ENCODE measurements around the gene MAGI1. TPM values are rescaled to one million over a fixed set of nuclear protein-coding genes. Genes with fewer than 3 reads are reported as not detected.
A peak's percentile ranks its signal among the peaks of the same experiment; 100 is the strongest.
"Not testable (repeated sequence)": the region's sequence is repeated elsewhere in the genome, so short reads cannot be mapped to it uniquely, and the experiment has no call there.

MAGI1 gene
- total RNA-seq, 2 experiments from 2014 or later = 0.21 to 0.24 TPM

GRCh38 chr3:66053550-66054094 is 14.9 kb upstream of the MAGI1 start:
- no peaks in the 10 kb centered on the region for H3K9me3 Mint-ChIP-seq
- no peaks in the 10 kb centered on the region for H3K27me3 Mint-ChIP-seq
- no peak overlapping the region for H3K4me3 Mint-ChIP-seq
- H3K27ac Mint-ChIP-seq = no peak overlapping the region
- DNase-seq = no peak
- H3K4me1 Mint-ChIP-seq (ENCODE audit: low read depth) = no peaks in the 10 kb centered on the region
- no peaks in the 10 kb centered on the region for H3K36me3 Mint-ChIP-seq
- intact Hi-C loops (cut with micrococcal nuclease) = no loop called here
- POLR2A ChIA-PET = no interaction called here
- CTCF ChIA-PET = no interaction called here

- Mint-ChIP-seq H3K36me3 (no peaks in the 10 kb centered on the region), H3K4me1 (ENCODE audit: low read depth) (no peaks in the 10 kb centered on the region), H3K9me3 (no peaks in the 10 kb centered on the region), H3K27ac (no peak overlapping the region), H3K4me3 (no peak overlapping the region), H3K27me3 (no peaks in the 10 kb centered on the region)
- intact Hi-C loops (cut with micrococcal nuclease) = no loop called here
- no peak for DNase-seq
- ChIA-PET POLR2A (no interaction called here), CTCF (no interaction called here)
These were observed 14.2 kb upstream of the MAGI1 start for GRCh38 chr3:66052721-66053549.

- Mint-ChIP-seq H3K4me3 (no peak overlapping the region), H3K4me1 (ENCODE audit: low read depth) (no peaks in the 10 kb centered on the region), H3K27me3 (no peaks in the 10 kb centered on the region), H3K36me3 (no peaks in the 10 kb centered on the region), H3K27ac (no peak overlapping the region), H3K9me3 (no peaks in the 10 kb centered on the region)
- ChIA-PET CTCF (no interaction called here), POLR2A (no interaction called here)
- intact Hi-C loops (cut with micrococcal nuclease) = no loop called here
- DNase-seq = no peak
These were observed 12.1 kb upstream of the MAGI1 start for GRCh38 chr3:66050821-66051220.

GRCh38 chr3:66048051-66048395 is 9.3 kb upstream of the MAGI1 start:
- no peak overlapping the region for H3K4me3 Mint-ChIP-seq
- no peaks in the 10 kb centered on the region for H3K9me3 Mint-ChIP-seq
- POLR2A ChIA-PET = no interaction called here
- no peaks in the 10 kb centered on the region for H3K27me3 Mint-ChIP-seq
- H3K27ac Mint-ChIP-seq = no peak overlapping the region
- CTCF ChIA-PET = no interaction called here
- DNase-seq = no peak
- no peaks in the 10 kb centered on the region for H3K36me3 Mint-ChIP-seq
- H3K4me1 Mint-ChIP-seq (ENCODE audit: low read depth) = no peaks in the 10 kb centered on the region
- intact Hi-C loops (cut with micrococcal nuclease) = no loop called here

- H3K9me3 Mint-ChIP-seq = no peaks in the 10 kb centered on the region
- DNase-seq = no peak
- H3K36me3 Mint-ChIP-seq = no peaks in the 10 kb centered on the region
- H3K27ac Mint-ChIP-seq = no peak overlapping the region
- intact Hi-C loops (cut with micrococcal nuclease) = no loop called here
- H3K27me3 Mint-ChIP-seq = peaks cover 2% of the 10 kb centered on the region
- POLR2A ChIA-PET = no interaction called here
- CTCF ChIA-PET = no interaction called here
- no peaks in the 10 kb centered on the region for H3K4me1 Mint-ChIP-seq (ENCODE audit: low read depth)
- H3K4me3 Mint-ChIP-seq = no peak overlapping the region
These were observed 8.8 kb upstream of the MAGI1 start for GRCh38 chr3:66047311-66048050.

GRCh38 chr3:66046321-66046720 is 7.6 kb upstream of the MAGI1 start:
- H3K36me3 Mint-ChIP-seq; H3K4me1 Mint-ChIP-seq (ENCODE audit: low read depth); H3K27me3 Mint-ChIP-seq; intact Hi-C loops (cut with micrococcal nuclease); CTCF ChIA-PET; POLR2A ChIA-PET; H3K9me3 Mint-ChIP-seq; H3K4me3 Mint-ChIP-seq; DNase-seq; H3K27ac Mint-ChIP-seq: not testable (repeated sequence)

GRCh38 chr3:66041828-66042227 is 3.1 kb upstream of the MAGI1 start:
- no peak for DNase-seq
- POLR2A ChIA-PET = no interaction called here
- CTCF ChIA-PET = no interaction called here
- H3K36me3 Mint-ChIP-seq = no peaks in the 10 kb centered on the region
- H3K4me3 Mint-ChIP-seq = no peak overlapping the region
- H3K27me3 Mint-ChIP-seq = peaks cover 42% of the 10 kb centered on the region
- H3K27ac Mint-ChIP-seq = no peak overlapping the region
- intact Hi-C loops (cut with micrococcal nuclease) = no loop called here
- H3K4me1 Mint-ChIP-seq (ENCODE audit: low read depth) = peaks cover 19% of the 10 kb centered on the region
- no peaks in the 10 kb centered on the region for H3K9me3 Mint-ChIP-seq

GRCh38 chr3:66041116-66041515 is 2.4 kb upstream of the MAGI1 start:
- Mint-ChIP-seq H3K4me1 (ENCODE audit: low read depth) (peaks cover 19% of the 10 kb centered on the region), H3K36me3 (no peaks in the 10 kb centered on the region), H3K4me3 (no peak overlapping the region), H3K9me3 (no peaks in the 10 kb centered on the region), H3K27me3 (peaks cover 47% of the 10 kb centered on the region), H3K27ac (no peak overlapping the region)
- intact Hi-C loops (cut with micrococcal nuclease) = no loop called here
- ChIA-PET CTCF (no interaction called here), POLR2A (no interaction called here)
- DNase-seq = no peak

- DNase-seq = no peak
- ChIA-PET POLR2A (no interaction called here), CTCF (no interaction called here)
- intact Hi-C loops (cut with micrococcal nuclease) = loop anchor here (5.0 kb wide), 1 partner anchor 183 kb away; the partner anchor contains the start of gene SLC25A26
- H3K4me3 Mint-ChIP-seq = no peak overlapping the region
- no peaks in the 10 kb centered on the region for H3K9me3 Mint-ChIP-seq
- H3K36me3 Mint-ChIP-seq = no peaks in the 10 kb centered on the region
- H3K27ac Mint-ChIP-seq = no peak overlapping the region
- peaks cover 57% of the 10 kb centered on the region for H3K27me3 Mint-ChIP-seq
- peaks cover 19% of the 10 kb centered on the region for H3K4me1 Mint-ChIP-seq (ENCODE audit: low read depth)
These were observed 821 bp upstream of the MAGI1 start for GRCh38 chr3:66039590-66039887.

- peaks cover 23% of the 10 kb centered on the region for H3K4me1 Mint-ChIP-seq (ENCODE audit: low read depth)
- POLR2A ChIA-PET = no interaction called here
- DNase-seq = no peak
- peaks cover 57% of the 10 kb centered on the region for H3K27me3 Mint-ChIP-seq
- H3K4me3 Mint-ChIP-seq = peak overlapping the region; percentile 76
- H3K27ac Mint-ChIP-seq = no peak overlapping the region
- CTCF ChIA-PET = no interaction called here
- no peaks in the 10 kb centered on the region for H3K9me3 Mint-ChIP-seq
- no peaks in the 10 kb centered on the region for H3K36me3 Mint-ChIP-seq
- intact Hi-C loops (cut with micrococcal nuclease) = loop anchor here (5.0 kb wide), 1 partner anchor 184 kb away; the partner anchor contains the start of gene SLC25A26
These were observed 363 bp downstream of the MAGI1 start for GRCh38 chr3:66038384-66038725.

- Mint-ChIP-seq H3K9me3 (no peaks in the 10 kb centered on the region), H3K4me1 (ENCODE audit: low read depth) (peaks cover 25% of the 10 kb centered on the region), H3K36me3 (no peaks in the 10 kb centered on the region), H3K27ac (no peak overlapping the region), H3K27me3 (peaks cover 59% of the 10 kb centered on the region), H3K4me3 (peak overlapping the region; percentile 76)
- POLR2A ChIA-PET = no interaction called here
- peak; percentile 29 for DNase-seq
- CTCF ChIA-PET = no interaction called here
- intact Hi-C loops (cut with micrococcal nuclease) = loop anchor here (5.0 kb wide), 1 partner anchor 184 kb away; the partner anchor contains the start of gene SLC25A26
These were observed 740 bp downstream of the MAGI1 start for GRCh38 chr3:66037986-66038369.

GRCh38 chr3:66037330-66037985 is 1.3 kb downstream of the MAGI1 start:
- POLR2A ChIA-PET = no interaction called here
- peak overlapping the region; percentile 26 for H3K4me3 Mint-ChIP-seq
- H3K4me1 Mint-ChIP-seq (ENCODE audit: low read depth) = peaks cover 25% of the 10 kb centered on the region
- CTCF ChIA-PET = no interaction called here
- H3K27me3 Mint-ChIP-seq = peaks cover 57% of the 10 kb centered on the region
- no peak overlapping the region for H3K27ac Mint-ChIP-seq
- intact Hi-C loops (cut with micrococcal nuclease) = loop anchor here (5.0 kb wide), 1 partner anchor 185 kb away; the partner anchor contains the start of gene SLC25A26
- no peak for DNase-seq
- H3K9me3 Mint-ChIP-seq = no peaks in the 10 kb centered on the region
- H3K36me3 Mint-ChIP-seq = no peaks in the 10 kb centered on the region

Data from activated CD4-positive, alpha-beta memory T cell treated with anti-CD3 and anti-CD28 coated beads for 36 hours (primary cell).